Activated T-cell treated with anti-CD3 and anti-CD28 coated beads for 24 hours (primary cell): ENCODE measurements around the gene SGTB.

Experiments
- DNase-seq: peaks from one replicate; pipeline ENCODE4 v3.0.0-alpha.2; 2020; ENCODE audit warnings: low read depth

The SGTB gene

GRCh38 chr5:65721720-65722574 is at the start of gene SGTB, which contains the start of gene NLN:
TSS of gene SGTB (minus strand) at chr5:65722109. CDS start at chr5:65720807, 1,302 bp downstream.
TSS of gene NLN (plus strand) at chr5:65722205. CDS start at chr5:65722374, 169 bp downstream.
- DNase-seq = peak; percentile 78

- DNase-seq = no peak
These were observed 49.4 kb upstream of the SGTB start for GRCh38 chr5:65771266-65771665.

GRCh38 chr5:65769539-65769938 is 47.6 kb upstream of the SGTB start:
- DNase-seq = no peak

- no peak for DNase-seq
These were observed 46.9 kb upstream of the SGTB start for GRCh38 chr5:65768723-65769346.

GRCh38 chr5:65767565-65767964 is 45.7 kb upstream of the SGTB start:
- DNase-seq = no peak

GRCh38 chr5:65766781-65767180 is 44.9 kb upstream of the SGTB start:
- DNase-seq = no peak

GRCh38 chr5:65766175-65766574 is 44.3 kb upstream of the SGTB start:
- no peak for DNase-seq

- no peak for DNase-seq
These were observed 43.7 kb upstream of the SGTB start for GRCh38 chr5:65765582-65765981.

GRCh38 chr5:65762234-65762633 is 40.3 kb upstream of the SGTB start:
- DNase-seq = no peak

- DNase-seq = no peak
These were observed 38.8 kb upstream of the SGTB start for GRCh38 chr5:65760504-65761275.

GRCh38 chr5:65758546-65759144 is 36.7 kb upstream of the SGTB start:
- no peak for DNase-seq

- DNase-seq = no peak
These were observed 31.3 kb upstream of the SGTB start for GRCh38 chr5:65753189-65753588.

- no peak for DNase-seq
These were observed 29.0 kb upstream of the SGTB start for GRCh38 chr5:65750938-65751337.

- DNase-seq = no peak
These were observed 28.0 kb upstream of the SGTB start for GRCh38 chr5:65749956-65750355.

- DNase-seq = no peak
These were observed 27.4 kb upstream of the SGTB start for GRCh38 chr5:65749221-65749844.

- DNase-seq = no peak
These were observed 20.8 kb upstream of the SGTB start for GRCh38 chr5:65742565-65743231.

- no peak for DNase-seq
These were observed 17.3 kb upstream of the SGTB start for GRCh38 chr5:65739162-65739561.

- no peak for DNase-seq
These were observed 16.4 kb upstream of the SGTB start for GRCh38 chr5:65738305-65738704.

- DNase-seq = no peak
These were observed 15.9 kb upstream of the SGTB start for GRCh38 chr5:65737842-65738241.

GRCh38 chr5:65736011-65736410 is 14.1 kb upstream of the SGTB start:
- no peak for DNase-seq

GRCh38 chr5:65734921-65735320 is 13.0 kb upstream of the SGTB start:
- no peak for DNase-seq
